Muscle layer of colon (tissue), 2 donors: Measurements from ENCODE around the gene UNC13D.
A peak's percentile ranks its signal among the peaks of the same experiment; 100 is the strongest.
"Not testable (repeated sequence)": the region's sequence is repeated elsewhere in the genome, so short reads cannot be mapped to it uniquely, and the experiment has no call there.

ENCODE experiments used
- H3K27ac ChIP-seq: one replicate; pipeline ENCODE4 v1.7.0; 2013; ENCODE audit warnings: low read depth, mild to moderate bottlenecking, low read length, moderate library complexity
- H3K27me3 ChIP-seq, 2 donors: one replicate each; pipeline ENCODE4 v1.7.0; 2013; ENCODE audit warnings: low read length in 2 of 2, mild to moderate bottlenecking in 2 of 2; ENCODE audit not compliant: insufficient read depth in 2 of 2, control insufficient read depth in 1 of 2
- H3K36me3 ChIP-seq: one replicate; pipeline ENCODE4 v1.7.0; 2013; ENCODE audit warnings: mild to moderate bottlenecking, low read length; ENCODE audit not compliant: insufficient read depth
- H3K4me1 ChIP-seq: one replicate; pipeline ENCODE4 v1.7.0; 2013; ENCODE audit warnings: mild to moderate bottlenecking, low read length; ENCODE audit not compliant: insufficient read depth
- H3K4me3 ChIP-seq, 2 donors: one replicate each; pipeline ENCODE4 v1.7.0; 2013; ENCODE audit warnings: low read length in 2 of 2, low read depth in 1 of 2, mild to moderate bottlenecking in 1 of 2, moderate library complexity in 1 of 2
- H3K9ac ChIP-seq: one replicate; pipeline ENCODE4 v1.7.0; 2013; ENCODE audit warnings: low read length
- H3K9me3 ChIP-seq: one replicate; pipeline ENCODE4 v1.7.0; 2013; ENCODE audit warnings: mild to moderate bottlenecking, low read length
- donor health status: abdominal sarcoma.
- donor health status: Adenocarcinoma of cecum.

Gene UNC13D

DNA sequence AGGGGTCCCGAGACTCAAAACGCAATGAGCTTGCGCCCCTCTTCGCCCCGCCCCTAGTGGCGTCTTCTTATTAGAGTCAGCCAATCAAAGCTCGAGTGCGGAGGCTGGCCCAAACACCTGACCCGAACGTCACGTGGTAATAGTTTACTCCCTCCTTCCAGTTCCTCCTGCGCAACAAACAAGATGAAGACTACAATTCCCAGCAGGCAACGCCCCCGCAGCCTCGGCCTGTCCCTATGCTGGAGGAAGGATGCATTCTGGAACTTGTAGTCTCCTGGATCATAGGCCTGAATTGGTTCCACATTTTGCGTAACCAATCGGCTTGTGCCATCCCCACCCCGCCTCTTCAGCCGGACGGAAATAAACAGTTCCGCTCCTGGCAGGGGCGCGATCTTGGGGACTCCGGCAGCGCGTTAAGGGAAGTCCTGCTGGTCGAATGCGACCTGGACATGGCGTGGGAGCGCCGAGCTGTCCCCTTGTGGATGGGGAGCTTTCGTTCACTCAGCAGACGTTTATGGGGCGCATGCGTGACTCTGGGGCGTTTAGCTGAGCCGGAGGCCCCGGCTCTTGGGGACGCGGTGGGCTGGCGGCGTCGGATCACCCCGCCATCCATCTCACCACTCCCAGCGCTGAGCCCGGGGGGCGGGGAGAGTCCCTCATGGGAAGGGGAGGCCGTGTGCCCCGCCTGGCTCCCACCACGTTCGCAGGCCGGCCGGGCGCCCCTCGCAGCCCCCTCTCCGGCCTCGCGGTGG lies 11.3 kb upstream of the UNC13D start, which contains the start of gene WBP2:
Gene WBP2, minus strand, starts transcription at position 26 of the 752 bp plus-strand sequence. CDS start 38 bp downstream, outside the sequence.
- Histone ChIP-seq H3K27me3 (no peaks in the 10 kb centered on the region), H3K4me1 (peaks cover 37% of the 10 kb centered on the region), H3K4me3 (peak within 1 kb of the TSS; percentile 59 to 82), H3K9ac (peak within 1 kb of the TSS; percentile 96), H3K9me3 (no peaks in the 10 kb centered on the region), H3K36me3 (peaks cover 10% of the 10 kb centered on the region), H3K27ac (peak within 1 kb of the TSS; percentile 97)

DNA sequence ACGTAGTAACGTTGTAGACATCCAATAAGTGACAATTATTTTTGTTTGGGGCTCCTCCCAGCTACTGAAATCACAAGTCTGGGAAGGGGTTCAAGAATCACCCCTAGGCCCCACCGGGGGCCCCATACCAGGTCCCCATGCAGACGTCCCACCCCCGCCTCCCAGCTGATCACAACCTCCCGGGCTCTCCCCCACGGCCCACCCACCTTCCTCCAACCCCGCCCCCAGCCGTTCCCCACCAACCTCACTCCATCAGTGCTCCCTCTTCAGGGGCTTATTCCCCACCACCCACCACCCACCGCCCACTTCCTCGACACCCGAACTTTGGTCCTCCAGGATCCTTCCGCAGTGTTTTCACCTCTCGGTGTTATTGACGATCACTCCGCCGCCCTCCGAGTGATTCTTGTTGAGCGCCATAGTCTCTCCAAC lies 10.7 kb upstream of the UNC13D start:
- Histone ChIP-seq H3K9me3 (no peaks in the 10 kb centered on the region), H3K9ac (peak overlapping the region; percentile 96), H3K36me3 (peaks cover 16% of the 10 kb centered on the region), H3K27me3 (no peaks in the 10 kb centered on the region), H3K27ac (peak overlapping the region; percentile 81), H3K4me1 (peaks cover 41% of the 10 kb centered on the region), H3K4me3 (peak overlapping the region; percentile 38 to 82)

DNA sequence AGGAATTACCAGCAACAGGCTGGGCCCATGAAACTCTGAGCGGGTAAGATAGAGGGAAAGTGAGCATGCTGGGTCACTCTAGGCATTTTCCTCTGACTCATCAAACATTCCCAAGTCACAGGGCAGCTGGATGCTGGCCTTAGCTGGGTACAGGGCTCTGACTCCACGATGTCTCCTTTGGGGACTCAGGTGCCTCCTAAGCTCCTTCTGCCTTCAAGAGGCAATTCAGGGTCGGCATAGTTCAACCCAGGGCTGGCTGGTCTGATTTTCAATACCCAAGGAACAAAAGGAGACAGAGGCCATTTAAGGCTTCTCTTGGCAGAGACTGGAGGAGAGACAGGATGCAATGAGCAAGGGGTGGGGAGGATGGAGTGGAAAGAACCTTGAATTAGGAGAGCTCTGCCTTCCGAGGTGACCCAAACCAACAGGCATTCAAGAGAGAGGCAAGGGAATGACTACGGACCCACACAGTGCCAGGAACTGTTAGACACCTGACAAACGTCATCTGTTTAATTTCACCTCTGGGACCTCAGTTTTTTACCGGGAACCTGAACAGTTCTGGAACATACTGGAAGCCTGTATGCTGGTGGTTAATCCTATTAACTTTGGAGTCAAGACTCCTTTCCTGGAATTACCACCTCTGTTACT lies 10.0 kb upstream of the UNC13D start:
- H3K27ac ChIP-seq, result peak overlapping the region; percentile 81
- peak overlapping the region; percentile 96 for H3K9ac ChIP-seq
- no peaks in the 10 kb centered on the region for H3K9me3 ChIP-seq
- H3K27me3 ChIP-seq, result no peaks in the 10 kb centered on the region
- peaks cover 47% of the 10 kb centered on the region for H3K4me1 ChIP-seq
- H3K36me3 ChIP-seq, result peaks cover 23% of the 10 kb centered on the region
- peak overlapping the region; percentile 38 to 82 for H3K4me3 ChIP-seq

DNA sequence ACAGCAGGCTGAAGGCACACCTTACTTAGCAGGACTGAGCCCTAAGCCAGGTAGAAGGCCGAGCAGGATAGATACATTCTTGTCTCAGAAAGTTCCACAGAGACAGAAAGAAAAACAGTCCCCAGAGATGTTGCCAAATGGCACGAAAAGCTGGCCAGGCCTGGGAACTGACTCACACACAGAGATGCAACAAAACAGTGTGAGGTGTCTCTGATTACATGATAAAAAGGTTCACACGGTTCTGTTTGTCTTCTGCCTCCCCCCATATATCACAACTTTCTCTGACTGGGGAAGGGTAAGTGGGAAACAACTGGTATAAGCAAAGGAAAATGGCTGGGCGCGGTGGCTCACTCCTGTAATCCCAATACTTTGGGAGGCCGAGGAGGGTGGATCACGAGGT lies 9.2 kb upstream of the UNC13D start:
- H3K9ac ChIP-seq, result no peak overlapping the region
- peak overlapping the region; percentile 56 for H3K27ac ChIP-seq
- H3K9me3 ChIP-seq, result no peaks in the 10 kb centered on the region
- H3K36me3 ChIP-seq, result peaks cover 31% of the 10 kb centered on the region
- peaks cover 49% of the 10 kb centered on the region for H3K4me1 ChIP-seq
- H3K4me3 ChIP-seq, result peak overlapping the region in 1 of 2 donors; percentile 11
- H3K27me3 ChIP-seq, result no peaks in the 10 kb centered on the region

DNA sequence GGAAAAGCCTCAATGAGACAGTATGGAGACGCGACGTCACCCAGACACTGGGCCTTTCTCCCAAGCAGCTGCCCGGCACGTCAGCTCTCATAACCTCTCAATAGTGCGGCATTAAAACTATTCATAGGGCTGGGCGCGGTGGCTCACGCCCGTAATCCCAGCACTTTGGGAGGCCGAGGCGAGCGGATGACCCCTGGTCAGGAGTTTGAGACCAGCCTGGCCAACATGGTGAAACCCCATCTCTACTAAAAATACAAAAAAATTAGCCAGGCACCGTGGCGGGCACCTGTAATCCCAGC lies 7.4 kb upstream of the UNC13D start:
- not testable (repeated sequence) for H3K4me3 ChIP-seq

DNA sequence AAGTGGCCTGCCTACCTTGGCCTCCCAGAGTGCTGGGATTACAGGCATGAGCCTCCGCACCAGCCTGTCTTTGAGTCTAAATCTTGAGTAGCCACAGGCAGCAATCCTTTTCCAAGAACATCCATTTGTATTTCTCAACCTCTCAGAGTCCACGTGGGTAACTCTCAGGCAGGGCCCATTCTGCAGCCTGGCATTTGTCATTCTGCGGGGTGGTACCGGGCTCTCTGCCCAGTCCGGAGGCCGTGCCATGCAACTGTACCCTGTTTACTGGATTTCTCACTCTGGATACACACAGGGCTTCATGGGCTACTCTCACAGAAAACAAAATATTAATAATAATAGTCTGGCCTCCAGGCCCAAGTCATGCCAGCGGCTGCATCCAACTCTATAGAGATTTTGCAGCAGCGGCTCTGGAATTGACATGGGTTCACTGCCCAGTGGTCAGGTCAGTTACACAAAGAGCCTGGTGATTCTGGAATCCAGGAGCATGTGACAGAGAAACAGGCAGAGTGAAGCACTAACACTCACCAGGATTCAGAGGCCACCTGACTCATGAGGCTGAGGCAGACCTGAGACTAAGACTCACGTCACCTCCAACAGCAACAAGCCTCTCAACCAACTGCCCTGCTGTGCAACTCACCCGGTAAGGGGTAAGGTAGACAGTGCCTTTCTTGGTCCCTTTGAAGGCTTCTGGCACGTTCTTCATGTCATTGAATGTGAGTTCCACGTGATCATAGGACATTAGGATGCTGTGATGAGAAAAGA lies 6.9 kb upstream of the UNC13D start:
- Histone ChIP-seq H3K4me1 (peaks cover 54% of the 10 kb centered on the region), H3K36me3 (peaks cover 54% of the 10 kb centered on the region), H3K9me3 (no peaks in the 10 kb centered on the region), H3K27ac (peak overlapping the region; percentile 78), H3K27me3 (no peaks in the 10 kb centered on the region), H3K4me3 (no peak overlapping the region), H3K9ac (no peak overlapping the region)

More for the DNA sequence above, 7.4 kb upstream of the UNC13D start:
- not testable (repeated sequence) for H3K27me3 ChIP-seq, H3K9me3 ChIP-seq, H3K9ac ChIP-seq
- H3K27ac ChIP-seq, result peak overlapping the region; percentile 78
- peaks cover 49% of the 10 kb centered on the region for H3K36me3 ChIP-seq
- peaks cover 56% of the 10 kb centered on the region for H3K4me1 ChIP-seq

DNA sequence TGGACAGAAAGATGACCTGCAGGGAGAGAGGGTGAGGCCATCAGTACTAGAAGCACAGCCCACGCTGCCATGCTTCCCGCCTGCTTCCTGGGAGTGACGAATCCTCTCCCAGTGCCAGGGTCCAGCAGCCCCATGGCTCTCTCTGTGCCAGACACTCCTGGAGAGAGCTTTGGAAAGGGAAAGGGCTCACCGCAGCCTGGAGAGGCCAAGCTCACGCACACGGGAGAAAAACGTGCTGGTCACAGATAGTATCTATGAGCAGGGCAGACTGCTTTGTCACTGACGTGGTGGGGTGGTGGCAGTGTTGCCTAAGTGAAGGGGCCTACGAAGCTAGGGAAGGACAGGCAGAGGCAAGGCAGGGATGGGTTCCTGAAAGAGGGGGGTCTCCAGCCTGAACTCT lies 5.5 kb upstream of the UNC13D start:
- H3K4me1 ChIP-seq, result peaks cover 67% of the 10 kb centered on the region
- H3K27me3 ChIP-seq, result no peaks in the 10 kb centered on the region
- no peak overlapping the region for H3K27ac ChIP-seq
- peaks cover 60% of the 10 kb centered on the region for H3K36me3 ChIP-seq
- no peak overlapping the region for H3K9ac ChIP-seq
- no peaks in the 10 kb centered on the region for H3K9me3 ChIP-seq
- H3K4me3 ChIP-seq, result no peak overlapping the region

DNA sequence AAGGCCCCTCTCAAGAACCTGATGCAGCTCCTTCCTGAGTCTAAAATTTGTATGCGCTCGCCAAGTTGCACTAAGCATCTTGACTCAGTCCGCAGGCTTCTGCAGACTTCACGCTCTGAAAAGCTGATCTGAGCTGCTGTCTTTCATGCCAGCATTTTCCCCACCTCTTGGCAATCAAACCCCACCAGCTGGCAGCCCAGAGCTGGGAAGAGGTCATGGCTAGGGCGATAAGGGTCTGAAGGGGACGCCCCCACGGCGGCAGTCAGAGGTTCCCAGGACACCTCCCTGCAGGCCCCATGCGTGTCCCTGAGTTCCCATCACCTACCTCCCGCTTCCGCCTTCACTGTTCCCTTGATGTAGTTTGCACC lies 5.1 kb upstream of the UNC13D start:
- Histone ChIP-seq H3K27me3 (no peaks in the 10 kb centered on the region), H3K27ac (no peak overlapping the region), H3K9ac (no peak overlapping the region), H3K36me3 (peaks cover 60% of the 10 kb centered on the region), H3K4me3 (no peak overlapping the region), H3K4me1 (peaks cover 64% of the 10 kb centered on the region), H3K9me3 (no peaks in the 10 kb centered on the region)

DNA sequence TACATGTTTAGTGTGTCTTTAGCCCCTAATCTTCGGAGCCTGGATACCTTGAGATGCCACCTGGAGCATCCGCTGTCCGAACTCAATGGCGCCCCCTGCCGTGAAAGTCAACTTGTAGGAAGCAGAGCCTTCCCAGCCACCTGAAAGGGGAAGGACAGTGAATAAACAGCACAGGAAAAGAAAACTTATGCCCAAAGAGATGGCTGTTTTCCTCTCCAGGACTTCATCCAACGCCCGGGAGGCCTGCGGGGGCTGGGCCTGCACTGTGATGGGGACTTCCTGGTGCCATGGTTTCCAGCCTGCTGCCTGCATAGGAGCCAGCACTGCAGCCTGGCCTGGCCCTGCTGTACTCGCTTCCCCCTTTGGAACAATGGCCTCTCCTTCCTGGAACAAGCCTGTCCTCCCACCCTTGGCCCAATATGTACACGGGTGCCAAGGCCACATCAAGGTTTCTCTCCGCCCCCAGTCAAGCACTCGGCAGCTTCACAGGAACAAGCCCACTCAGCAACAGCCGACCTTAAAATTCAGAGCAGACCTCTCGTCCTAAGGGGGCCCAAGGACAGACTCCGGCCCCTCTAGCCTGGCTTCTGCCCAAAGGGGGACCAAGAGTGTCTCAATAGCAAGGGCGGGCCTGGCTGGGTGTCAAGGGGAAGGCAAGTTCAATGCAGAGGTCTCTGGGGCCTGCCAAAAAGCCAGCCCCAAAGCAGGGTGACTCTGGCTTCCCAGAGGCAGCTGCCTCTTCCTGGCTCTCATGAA lies 4.5 kb upstream of the UNC13D start:
- H3K36me3 ChIP-seq, result peaks cover 60% of the 10 kb centered on the region
- no peak overlapping the region for H3K9ac ChIP-seq
- H3K4me3 ChIP-seq, result no peak overlapping the region
- H3K9me3 ChIP-seq, result no peaks in the 10 kb centered on the region
- H3K4me1 ChIP-seq, result peaks cover 59% of the 10 kb centered on the region
- H3K27ac ChIP-seq, result no peak overlapping the region
- H3K27me3 ChIP-seq, result no peaks in the 10 kb centered on the region

DNA sequence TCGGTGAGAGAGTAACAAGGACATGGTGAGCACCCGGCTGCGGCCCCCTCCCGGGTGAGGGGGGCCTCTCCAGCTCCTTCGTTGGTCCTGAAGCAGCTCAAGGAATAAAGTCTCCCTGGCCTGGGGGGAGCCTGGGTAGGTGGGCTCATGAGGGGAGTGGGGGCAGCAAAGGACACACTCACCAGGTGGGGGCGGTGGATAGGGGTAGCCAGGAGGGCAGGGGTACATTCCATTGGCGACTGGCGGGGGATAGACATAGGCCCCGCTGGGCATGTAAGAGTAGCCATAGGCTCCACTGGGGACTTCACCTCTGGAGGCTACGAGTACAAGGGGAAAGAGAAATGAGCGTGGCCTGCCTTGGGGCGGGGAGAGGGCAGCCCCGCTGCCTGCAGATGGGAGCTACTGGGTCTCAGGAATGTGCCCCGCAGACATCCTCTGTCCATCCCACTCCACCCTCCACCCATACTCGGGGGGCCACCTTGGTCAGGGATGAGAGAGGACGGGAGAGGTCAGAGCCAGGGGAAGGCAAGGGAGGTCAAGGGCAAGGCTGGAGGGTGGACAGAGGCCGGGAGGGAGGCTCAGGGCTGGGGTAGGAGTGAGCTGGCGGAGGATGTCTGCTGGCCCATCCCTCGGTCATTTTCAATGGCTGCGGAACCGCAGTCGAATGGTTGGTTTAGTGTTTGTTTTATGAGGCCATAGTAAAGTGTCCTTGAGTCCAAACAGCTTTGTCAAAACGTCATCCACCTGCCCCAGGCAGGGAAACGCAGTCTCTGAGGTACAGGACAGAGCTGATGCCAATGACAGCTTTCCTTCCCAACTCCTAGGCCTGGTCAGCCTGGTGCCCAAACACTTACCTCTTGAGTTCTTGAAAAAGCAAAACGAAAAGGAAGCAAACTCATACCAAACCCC lies 3.7 kb upstream of the UNC13D start:
- Histone ChIP-seq H3K36me3 (peaks cover 60% of the 10 kb centered on the region), H3K27ac (no peak overlapping the region), H3K4me1 (peaks cover 50% of the 10 kb centered on the region), H3K4me3 (no peak overlapping the region), H3K9me3 (no peaks in the 10 kb centered on the region), H3K9ac (no peak overlapping the region), H3K27me3 (no peaks in the 10 kb centered on the region)
